Testis (tissue), 5 donors: ENCODE measurements around the gene PCDHAC1. TPM values are rescaled to one million over a fixed set of nuclear protein-coding genes. Genes with fewer than 3 reads are reported as not detected.
A peak's percentile ranks its signal among the peaks of the same experiment; 100 is the strongest.
"Not testable (repeated sequence)": the region's sequence is repeated elsewhere in the genome, so short reads cannot be mapped to it uniquely, and the experiment has no call there.

Experiments used
- DNase-seq: peaks from one replicate; pipeline ENCODE4 v3.0.0-alpha.2; 2019
- H3K27ac ChIP-seq, 2 donors: fragments of 200-600 bp; sonication (generic); one replicate each; pipeline ENCODE4 v1.5.1; 2019
- H3K27me3 ChIP-seq: fragments of 200-600 bp; sonication (generic); one replicate; pipeline ENCODE4 v1.5.1; 2019
- H3K36me3 ChIP-seq: fragments of 200-600 bp; sonication (generic); one replicate; pipeline ENCODE4 v1.5.1; 2017; ENCODE audit warnings: low read depth; ENCODE audit errors: missing control alignments
- H3K4me1 ChIP-seq: fragments of 200-600 bp; sonication (generic); one replicate; pipeline ENCODE4 v1.5.1; 2019
- H3K4me3 ChIP-seq, 2 donors: fragments of 200-600 bp; sonication (generic); one replicate each; pipeline ENCODE4 v1.5.1; 2017 to 2019
- H3K9me3 ChIP-seq: fragments of 200-600 bp; sonication (generic); one replicate; pipeline ENCODE4 v1.5.1; 2017
- CTCF ChIP-seq, 3 experiments: fragments of 450-650 bp in 2 of 3; fragments of 200-600 bp in 1 of 3; sonication (generic) in 1 of 3; IDR thresholded peaks; one replicate each; pipeline ENCODE4 v1.5.1; 2016 to 2019; ENCODE audit warnings: antibody characterized with exemption in 3 of 3, mild to moderate bottlenecking in 2 of 3, moderate library complexity in 1 of 3
- POLR2A ChIP-seq: fragments of 450-650 bp; IDR thresholded peaks from one replicate; pipeline ENCODE4 v1.6.1; 2017; ENCODE audit warnings: antibody characterized with exemption, mild to moderate bottlenecking, moderate library complexity
- WGBS, 2 donors: methylation state at CpG; one replicate each; pipeline ENCODE4 v1.1.5; 2018; 5-methylcytosine and 5-hydroxymethylcytosine counted together
- intact Hi-C: fragments of 100-400 bp; cut with DNase I; formaldehyde crosslinking; loops from one replicate; pipeline ENCODE4 v1.15.1; 2023; ENCODE audit warnings: low total_unique reads
- long read RNA-seq, 2 donors: transcript quantifications; one replicate each; lab custom pipeline, GENCODE V29; 2026
- polyA plus RNA-seq: library from polyadenylated mRNA; stranded (reverse); fragments of 350-450 nt; fragmentation: Illumina TruSeq; extraction: RNeasy Lipid Tissue Mini Kit (QIAGEN cat#74804); gene quantifications from one replicate; pipeline ENCODE4 v1.2.3, GENCODE V29; 2014; ENCODE audit warnings: low read depth, low replicate concordance; ENCODE audit not compliant: insufficient read depth
- total RNA-seq, 2 donors: library from RNA; depleted of rRNA; stranded (reverse); fragments of >200 nt; gene quantifications; one replicate each; pipeline ENCODE4 v1.2.3, GENCODE V29; 2016

The PCDHAC1 gene, protein sequence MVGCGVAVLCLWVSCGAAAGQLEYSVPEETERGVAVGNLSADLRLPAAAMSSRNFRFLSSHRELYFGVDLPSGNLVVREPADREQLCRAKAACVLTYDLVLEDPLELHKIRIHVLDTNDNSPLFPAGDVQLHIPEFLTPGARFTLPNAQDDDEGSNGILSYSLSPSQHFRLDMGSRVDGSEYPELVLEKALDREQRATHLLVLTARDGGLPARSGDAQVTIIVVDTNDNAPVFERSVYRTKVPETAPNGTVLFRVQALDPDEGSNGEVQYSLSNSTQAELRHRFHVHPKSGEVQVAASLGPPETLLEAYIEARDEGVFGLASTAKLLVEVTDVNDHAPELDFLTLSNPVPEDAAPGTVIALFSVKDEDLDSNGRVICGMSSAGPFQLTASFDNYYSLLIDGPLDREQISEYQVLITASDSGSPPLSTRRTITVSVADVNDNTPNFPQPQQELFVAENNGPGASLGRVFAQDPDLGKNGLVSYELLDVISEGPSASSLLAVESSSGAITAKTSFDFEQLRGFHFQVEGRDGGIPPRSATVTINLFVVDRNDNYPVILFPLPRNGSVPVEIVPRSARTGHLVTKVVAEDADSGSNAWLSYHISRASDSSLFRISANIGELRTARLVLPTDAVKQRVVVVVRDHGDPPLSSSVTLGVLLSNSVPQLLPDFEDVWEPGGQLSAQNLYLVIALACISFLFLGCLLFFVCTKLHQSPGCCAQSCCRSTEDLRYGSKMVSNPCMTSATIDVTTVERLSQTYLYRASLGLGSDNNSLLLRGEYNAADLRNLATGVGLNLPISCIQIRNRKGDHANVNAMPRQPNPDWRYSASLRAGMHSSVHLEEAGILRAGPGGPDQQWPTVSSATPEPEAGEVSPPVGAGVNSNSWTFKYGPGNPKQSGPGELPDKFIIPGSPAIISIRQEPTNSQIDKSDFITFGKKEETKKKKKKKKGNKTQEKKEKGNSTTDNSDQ
- total RNA-seq (1 to 10 TPM; 5.5 to 7.5 TPM), polyA plus RNA-seq (1.8 TPM)
- long read RNA-seq, donor 1, full-length matches to known transcripts, result 1 of 1 reads
- long read RNA-seq, donor 1, partial matches to known transcripts, result 0 of 1 reads
- long read RNA-seq, donor 1, other reads (novel, unspliced or antisense), result 0 of 1 reads
- long read RNA-seq, donor 2, full-length matches to known transcripts, result 2 of 2 reads
- long read RNA-seq, donor 2, partial matches to known transcripts, result 0 of 2 reads
- long read RNA-seq, donor 2, other reads (novel, unspliced or antisense), result 0 of 2 reads

DNA sequence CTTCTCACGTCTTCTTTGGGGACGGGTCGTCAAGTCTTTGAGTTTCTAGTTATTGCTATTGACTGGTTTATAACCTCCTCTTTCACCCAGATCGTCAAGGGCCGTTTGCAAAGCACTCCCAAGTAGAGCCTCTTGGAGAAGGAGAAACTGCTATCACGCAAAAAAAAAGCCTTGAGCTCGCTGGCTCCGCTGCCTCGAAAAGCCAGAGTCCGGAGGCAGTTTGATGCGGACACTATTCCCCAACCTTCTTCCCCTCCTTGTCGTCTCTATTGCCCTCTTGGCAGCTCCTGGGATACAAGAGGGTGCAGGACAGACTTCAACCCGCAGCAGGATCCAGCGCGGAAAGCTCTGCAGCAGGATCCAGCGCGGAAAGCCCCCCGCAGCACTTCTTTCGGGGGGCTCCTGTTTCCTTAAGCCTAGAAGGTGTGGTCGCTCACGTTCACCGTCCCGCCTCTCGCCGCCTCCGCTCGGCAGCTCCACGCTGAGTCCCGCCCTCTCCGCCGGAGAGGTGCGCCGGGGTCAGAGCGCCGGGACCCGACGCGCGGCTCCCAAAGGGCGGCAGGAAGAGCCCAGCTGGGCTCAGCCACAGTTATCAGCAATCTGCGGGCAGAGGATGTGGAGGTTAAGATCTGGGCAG, at the start of gene PCDHAC1:
Gene PCDHAC1, plus strand, starts transcription at position 494 of the 637 bp plus-strand sequence. CDS start 594 bp downstream, outside the sequence.
- Histone ChIP-seq H3K4me3 (peak within 1 kb of the TSS; percentile 48 to 68), H3K4me1 (no peaks in the 10 kb centered on the region), H3K27me3 (no peaks in the 10 kb centered on the region), H3K36me3 (no peaks in the 10 kb centered on the region), H3K27ac (peak within 1 kb of the TSS; percentile 12 to 46), H3K9me3 (no peaks in the 10 kb centered on the region)
- intact Hi-C loops, result no loop called here
- peak; percentile 39 for DNase-seq
- WGBS, 2 donors, result 2 to 5% methylated on average over 12 to 40 of the region's 41 CpGs
- TF ChIP-seq POLR2A, result no peak
- no peak for TF ChIP-seq CTCF (IDR thresholded peaks at IDR 0.05)

DNA sequence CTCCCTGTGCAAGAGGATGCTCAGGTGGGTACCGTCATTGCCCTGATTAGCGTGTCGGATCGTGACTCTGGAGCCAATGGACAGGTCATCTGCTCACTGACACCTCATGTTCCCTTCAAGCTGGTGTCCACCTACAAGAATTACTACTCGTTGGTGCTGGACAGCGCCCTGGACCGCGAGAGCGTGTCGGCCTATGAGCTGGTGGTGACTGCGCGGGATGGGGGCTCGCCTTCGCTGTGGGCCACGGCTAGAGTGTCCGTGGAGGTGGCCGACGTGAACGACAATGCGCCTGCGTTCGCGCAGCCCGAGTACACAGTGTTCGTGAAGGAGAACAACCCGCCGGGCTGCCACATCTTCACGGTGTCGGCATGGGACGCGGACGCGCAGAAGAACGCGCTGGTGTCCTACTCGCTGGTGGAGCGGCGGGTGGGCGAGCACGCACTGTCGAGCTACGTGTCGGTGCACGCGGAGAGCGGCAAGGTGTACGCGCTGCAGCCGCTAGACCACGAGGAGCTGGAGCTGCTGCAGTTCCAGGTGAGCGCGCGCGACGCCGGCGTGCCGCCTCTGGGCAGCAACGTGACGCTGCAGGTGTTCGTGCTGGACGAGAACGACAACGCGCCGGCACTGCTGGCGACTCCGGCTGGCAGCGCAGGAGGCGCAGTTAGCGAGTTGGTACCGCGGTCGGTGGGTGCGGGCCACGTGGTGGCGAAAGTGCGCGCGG, 49.4 kb upstream of the PCDHAC1 start:
- H3K9me3 ChIP-seq, DNase-seq, intact Hi-C loops, H3K4me1 ChIP-seq, H3K27me3 ChIP-seq, H3K27ac ChIP-seq, H3K36me3 ChIP-seq: not testable (repeated sequence)
- WGBS, 2 donors, result 33 to 39% methylated on average over 13 to 74 of the region's 80 CpGs
- H3K4me3 ChIP-seq, result peak overlapping the region; percentile 16 to 51

DNA sequence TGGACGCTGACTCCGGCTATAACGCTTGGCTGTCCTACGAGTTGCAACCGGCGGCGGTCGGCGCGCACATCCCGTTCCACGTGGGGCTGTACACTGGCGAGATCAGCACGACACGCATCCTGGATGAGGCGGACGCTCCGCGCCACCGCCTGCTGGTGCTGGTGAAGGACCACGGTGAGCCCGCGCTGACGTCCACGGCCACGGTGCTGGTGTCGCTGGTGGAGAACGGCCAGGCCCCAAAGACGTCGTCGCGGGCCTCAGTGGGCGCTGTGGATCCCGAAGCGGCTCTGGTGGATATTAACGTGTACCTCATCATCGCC, 48.9 kb upstream of the PCDHAC1 start:
- TF ChIP-seq POLR2A, result no peak
- no peak for TF ChIP-seq CTCF (IDR thresholded peaks at IDR 0.05)
- H3K36me3 ChIP-seq, result no peaks in the 10 kb centered on the region

GRCh38 chr5:140881889-140882590, 44.1 kb upstream of the PCDHAC1 start, which contains the start of gene PCDHA13:
Gene PCDHA13 (plus strand): TSS chr5:140882124. CDS start chr5:140882269, 145 bp downstream.
- Histone ChIP-seq H3K27me3 (no peaks in the 10 kb centered on the region), H3K27ac (no peak within 1 kb of the TSS), H3K9me3 (no peaks in the 10 kb centered on the region), H3K36me3 (no peaks in the 10 kb centered on the region), H3K4me1 (no peaks in the 10 kb centered on the region), H3K4me3 (peak within 1 kb of the TSS; percentile 33 to 59)
- intact Hi-C loops, result no loop called here
- TF ChIP-seq POLR2A (no peak), CTCF (IDR thresholded peaks at IDR 0.05) (peak in 2 of 3 experiments; percentile 36 to 56)
- peak; percentile 71 for DNase-seq
- WGBS, 2 donors, result 6 to 8% methylated on average over 15 to 35 of the region's 35 CpGs

More for the DNA sequence above, 48.9 kb upstream of the PCDHAC1 start:
- Histone ChIP-seq H3K9me3 (no peaks in the 10 kb centered on the region), H3K27ac (no peak overlapping the region), H3K27me3 (no peaks in the 10 kb centered on the region), H3K4me3 (peak overlapping the region; percentile 16 to 51), H3K4me1 (no peaks in the 10 kb centered on the region)
- 32 to 53% methylated on average over 5 to 37 of the region's 37 CpGs for WGBS, 2 donors
- intact Hi-C loops, result no loop called here
- DNase-seq, result no peak
